Thoracic aorta (tissue), 2 donors: ENCODE results near the gene VAT1L. TPM values are rescaled to one million over a fixed set of nuclear protein-coding genes. Genes with fewer than 3 reads are reported as not detected.

Experiments used
- ATAC-seq: fragments of 150-250 bp; one replicate; pipeline ENCODE4 v1.8.0; 2017; ENCODE audit warnings: low read depth; ENCODE audit not compliant: insufficient number of reproducible peaks, low FRiP score
- DNase-seq: peaks from one replicate; pipeline ENCODE4 v3.0.0-alpha.2; 2020; ENCODE audit warnings: low spot score
- H3K27ac ChIP-seq, 2 donors: fragments of 200-600 bp; sonication (generic); 1 replicate in 1 of 2; 2 replicates in 1 of 2; pipeline ENCODE4 v1.5.1; 2016; ENCODE audit warnings: mild to moderate bottlenecking in 2 of 2, moderate library complexity in 2 of 2
- H3K27me3 ChIP-seq: fragments of 200-600 bp; sonication (generic); replicated peaks from 2 replicates; pipeline ENCODE4 v1.6.0; 2016; ENCODE audit warnings: mild to moderate bottlenecking; ENCODE audit not compliant: insufficient read depth
- H3K36me3 ChIP-seq: fragments of 200-600 bp; sonication (generic); one replicate; pipeline ENCODE4 v1.5.1; 2016
- H3K4me1 ChIP-seq, 2 donors: fragments of 200-600 bp; sonication (generic); 1 replicate in 1 of 2; 2 replicates in 1 of 2; pipeline versions ENCODE4 v1.5.1 to v1.6.0; 2016; ENCODE audit warnings: low read depth in 2 of 2, mild to moderate bottlenecking in 1 of 2; ENCODE audit not compliant: control insufficient read depth in 1 of 2
- H3K4me3 ChIP-seq: fragments of 200-600 bp; sonication (generic); 2 replicates; pipeline ENCODE4 v1.5.1; 2016; ENCODE audit warnings: mild to moderate bottlenecking
- H3K9me3 ChIP-seq: fragments of 200-600 bp; sonication (generic); 2 replicates; pipeline ENCODE4 v1.5.1; 2016
- total RNA-seq, 2 donors: library from RNA; depleted of rRNA; stranded (reverse); fragments of >200 nt; gene quantifications; one replicate each; pipeline versions ENCODE4 v1.1.0 to v1.2.3, GENCODE V29; 2016
- TF ChIP-seq, protein P1 (sequence below): fragments of 200-600 bp; sonication (generic); IDR thresholded peaks from one replicate; pipeline ENCODE4 v1.5.1; 2019; ENCODE audit warnings: antibody characterized with exemption

The VAT1L gene
- total RNA-seq, 2 donors from 2014 or later = 10.4 to 27.1 TPM

DNA sequence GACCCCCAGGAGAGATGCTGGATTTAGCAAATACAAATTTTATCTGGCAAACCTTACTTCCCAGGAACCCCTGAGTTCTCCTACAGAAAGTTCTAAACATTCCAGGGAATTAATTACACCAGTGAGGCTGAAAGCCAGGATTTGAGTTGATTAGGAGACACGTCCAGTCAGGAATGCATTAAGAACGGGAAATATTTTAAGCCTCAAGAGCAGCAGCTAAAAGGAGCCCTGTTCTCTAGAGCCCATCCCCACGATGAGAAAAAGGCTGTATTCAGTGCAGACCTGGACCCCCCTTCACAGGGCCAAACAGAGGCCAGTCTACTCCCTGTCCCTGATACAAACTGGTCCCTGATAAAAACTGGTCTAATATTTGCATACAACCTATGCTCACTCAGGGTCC lies 55.0 kb downstream of the VAT1L start:
- DNase-seq (no peak), ATAC-seq (no peak)
- no peak overlapping the region for H3K27ac ChIP-seq
- H3K36me3 ChIP-seq = no peaks in the 10 kb centered on the region
- H3K4me3 ChIP-seq = no peak overlapping the region
- H3K9me3 ChIP-seq = no peaks in the 10 kb centered on the region
- no peaks in the 10 kb centered on the region for H3K27me3 ChIP-seq
- no peaks in the 10 kb centered on the region for H3K4me1 ChIP-seq
- TF ChIP-seq, protein P1, sequence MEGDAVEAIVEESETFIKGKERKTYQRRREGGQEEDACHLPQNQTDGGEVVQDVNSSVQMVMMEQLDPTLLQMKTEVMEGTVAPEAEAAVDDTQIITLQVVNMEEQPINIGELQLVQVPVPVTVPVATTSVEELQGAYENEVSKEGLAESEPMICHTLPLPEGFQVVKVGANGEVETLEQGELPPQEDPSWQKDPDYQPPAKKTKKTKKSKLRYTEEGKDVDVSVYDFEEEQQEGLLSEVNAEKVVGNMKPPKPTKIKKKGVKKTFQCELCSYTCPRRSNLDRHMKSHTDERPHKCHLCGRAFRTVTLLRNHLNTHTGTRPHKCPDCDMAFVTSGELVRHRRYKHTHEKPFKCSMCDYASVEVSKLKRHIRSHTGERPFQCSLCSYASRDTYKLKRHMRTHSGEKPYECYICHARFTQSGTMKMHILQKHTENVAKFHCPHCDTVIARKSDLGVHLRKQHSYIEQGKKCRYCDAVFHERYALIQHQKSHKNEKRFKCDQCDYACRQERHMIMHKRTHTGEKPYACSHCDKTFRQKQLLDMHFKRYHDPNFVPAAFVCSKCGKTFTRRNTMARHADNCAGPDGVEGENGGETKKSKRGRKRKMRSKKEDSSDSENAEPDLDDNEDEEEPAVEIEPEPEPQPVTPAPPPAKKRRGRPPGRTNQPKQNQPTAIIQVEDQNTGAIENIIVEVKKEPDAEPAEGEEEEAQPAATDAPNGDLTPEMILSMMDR = no peak

DNA sequence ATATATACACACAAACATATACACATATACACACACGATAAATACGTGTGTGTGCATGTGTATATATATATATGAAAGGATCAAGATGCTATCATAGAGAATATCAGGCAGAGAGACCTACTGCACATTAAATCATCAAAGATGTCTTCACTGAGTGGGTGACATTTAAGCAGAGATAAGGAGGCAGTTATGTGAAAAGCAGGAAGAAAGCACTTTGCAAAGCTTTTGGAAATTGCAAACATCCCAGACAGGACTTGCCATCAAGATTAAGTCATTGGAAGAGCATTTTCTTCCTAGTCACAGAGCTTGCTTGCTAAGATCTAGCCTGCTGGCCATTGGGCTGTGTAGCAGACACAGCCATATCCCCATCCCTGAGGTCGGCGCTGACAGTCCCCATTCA lies 56.4 kb downstream of the VAT1L start:
- H3K4me3 ChIP-seq = no peak overlapping the region
- TF ChIP-seq, protein P1 = no peak
- H3K36me3 ChIP-seq = no peaks in the 10 kb centered on the region
- H3K27me3 ChIP-seq = no peaks in the 10 kb centered on the region
- no peaks in the 10 kb centered on the region for H3K9me3 ChIP-seq
- no peak for DNase-seq
- H3K4me1 ChIP-seq = no peaks in the 10 kb centered on the region
- no peak overlapping the region for H3K27ac ChIP-seq
- no peak for ATAC-seq

DNA sequence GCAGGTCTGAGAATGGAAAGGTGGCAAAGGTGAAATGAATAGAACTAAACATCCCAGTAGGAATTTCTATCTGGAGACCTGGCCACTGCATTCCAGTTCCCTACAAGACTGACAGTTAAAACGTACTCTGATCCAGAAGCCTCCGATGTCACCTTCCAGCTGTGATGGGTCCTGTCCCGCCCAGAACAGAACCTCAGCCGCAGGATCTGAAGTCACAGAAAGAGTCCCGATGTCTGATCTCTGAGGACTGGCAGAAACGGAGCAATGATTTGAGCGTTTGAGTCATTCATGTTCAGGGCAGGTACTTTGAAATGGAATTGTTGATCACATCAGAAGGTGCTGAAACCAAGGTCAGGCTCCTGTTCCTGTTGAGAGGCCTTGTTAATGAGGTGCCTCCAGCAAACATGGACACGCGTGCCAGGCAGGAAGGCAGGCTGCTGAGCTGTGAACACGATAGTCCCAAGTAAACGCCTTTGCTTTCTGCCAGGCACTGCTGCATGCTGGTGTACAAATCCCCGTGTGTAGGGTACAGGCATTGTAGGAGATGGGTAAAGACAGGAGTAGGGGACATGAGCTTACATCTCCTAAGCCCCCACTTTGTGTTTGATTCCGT lies 61.4 kb downstream of the VAT1L start:
- DNase-seq (no peak), ATAC-seq (no peak)
- Histone ChIP-seq H3K4me1 (no peaks in the 10 kb centered on the region), H3K4me3 (no peak overlapping the region), H3K27me3 (no peaks in the 10 kb centered on the region), H3K9me3 (no peaks in the 10 kb centered on the region), H3K27ac (no peak overlapping the region), H3K36me3 (no peaks in the 10 kb centered on the region)
- TF ChIP-seq, protein P1 = no peak

DNA sequence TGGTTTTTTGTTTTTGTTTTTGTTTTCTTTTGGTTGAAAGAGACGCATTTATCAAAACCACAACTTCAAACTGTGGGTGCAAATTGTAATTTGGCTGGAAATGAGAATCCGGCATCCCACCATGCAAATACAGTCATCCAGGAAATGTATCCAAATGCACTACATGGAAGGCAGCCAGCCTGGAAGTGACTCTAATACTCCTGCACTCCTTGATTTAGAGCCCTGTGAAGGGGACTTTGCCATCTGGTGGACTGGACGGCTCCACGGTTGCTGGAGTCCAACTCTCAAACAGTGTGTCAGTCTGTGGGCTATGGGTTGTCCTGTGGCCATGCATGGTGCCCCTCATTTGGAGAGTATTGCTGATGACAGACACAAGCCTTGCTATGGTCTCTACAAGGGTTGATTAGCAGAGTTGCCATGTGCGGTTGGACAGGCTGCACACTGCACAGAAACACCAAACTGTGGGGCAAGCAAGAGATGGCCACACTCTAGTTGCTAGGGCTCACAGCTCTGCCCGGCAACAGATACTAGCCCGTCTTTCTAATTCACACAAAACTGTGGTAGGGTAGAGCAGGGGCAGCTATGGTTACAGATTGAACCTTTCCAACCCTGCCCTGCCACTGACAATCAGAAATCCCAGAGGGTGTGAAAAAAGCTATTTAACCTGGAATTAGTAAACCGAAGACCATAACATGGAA lies 62.4 kb downstream of the VAT1L start:
- DNase-seq (no peak), ATAC-seq (no peak)
- Histone ChIP-seq H3K4me1 (no peaks in the 10 kb centered on the region), H3K36me3 (no peaks in the 10 kb centered on the region), H3K27ac (no peak overlapping the region), H3K9me3 (no peaks in the 10 kb centered on the region), H3K4me3 (no peak overlapping the region), H3K27me3 (no peaks in the 10 kb centered on the region)
- TF ChIP-seq, protein P1 = no peak

DNA sequence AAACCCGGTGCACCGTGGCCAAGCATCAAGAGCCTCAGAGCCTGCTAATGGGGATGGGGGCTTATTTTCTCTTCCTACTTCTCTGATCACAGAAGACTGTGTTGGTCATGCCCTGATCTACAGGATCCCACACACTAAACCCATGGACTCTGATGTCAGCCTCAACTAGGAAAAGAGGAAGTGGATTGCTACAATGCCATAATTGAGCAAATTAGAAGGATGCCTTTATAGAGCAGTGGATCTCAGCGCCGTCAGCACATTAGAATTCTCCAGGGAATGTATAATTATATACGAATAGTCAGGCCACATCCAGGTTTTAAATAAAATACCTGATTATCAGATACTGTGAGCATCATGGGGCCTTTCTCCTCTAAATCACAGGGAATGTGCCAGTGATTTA lies 64.8 kb downstream of the VAT1L start:
- no peaks in the 10 kb centered on the region for H3K27me3 ChIP-seq
- H3K9me3 ChIP-seq = no peaks in the 10 kb centered on the region
- TF ChIP-seq, protein P1 = no peak
- ATAC-seq (no peak), DNase-seq (no peak)
- no peak overlapping the region for H3K4me3 ChIP-seq
- H3K27ac ChIP-seq = no peak overlapping the region
- H3K4me1 ChIP-seq = no peaks in the 10 kb centered on the region
- no peaks in the 10 kb centered on the region for H3K36me3 ChIP-seq
